IMR-90 (cell line): Measurements from ENCODE around the gene PTPRK.

Experiments
- BHLHE40 ChIP-seq: fragments of 150-350 bp; IDR thresholded peaks from 2 replicates; pipeline ENCODE4 v1.6.1; 2016; ENCODE audit warnings: mild to moderate bottlenecking, low read depth, low read length
- CEBPB ChIP-seq: IDR thresholded peaks from 2 replicates; pipeline ENCODE4 v1.6.1; 2012; ENCODE audit warnings: low read depth, low read length, improper control_type of control experiment
- CHD1 ChIP-seq: IDR thresholded peaks from 2 replicates; pipeline ENCODE4 v1.6.1; 2012; ENCODE audit warnings: low read depth, low read length, improper control_type of control experiment
- CTCF ChIP-seq: conservative IDR thresholded peaks from 2 replicates; pipeline ENCODE4 v1.5.1; 2012; ENCODE audit warnings: mild to moderate bottlenecking, low read depth, low read length, improper control_type of control experiment
- ELK1 ChIP-seq: fragments of 150-350 bp; IDR thresholded peaks from 2 replicates; pipeline ENCODE4 v1.6.1; 2016; ENCODE audit warnings: low read depth, mild to moderate bottlenecking, low read length, moderate library complexity, borderline replicate concordance
- FOS ChIP-seq: fragments of 150-350 bp; IDR thresholded peaks from 2 replicates; pipeline ENCODE4 v1.6.1; 2016; ENCODE audit warnings: low read depth, low read length
- MAFK ChIP-seq: IDR thresholded peaks from 2 replicates; pipeline ENCODE4 v1.6.1; 2012; ENCODE audit warnings: low read depth, low read length, improper control_type of control experiment
- MXI1 ChIP-seq: IDR thresholded peaks from 2 replicates; pipeline ENCODE4 v1.6.1; 2012; ENCODE audit warnings: low read depth, mild to moderate bottlenecking, low read length, moderate library complexity, borderline replicate concordance
- NFE2L2 ChIP-seq: fragments of 150-350 bp; IDR thresholded peaks from 2 replicates; pipeline ENCODE4 v1.6.1; 2016; ENCODE audit warnings: low read depth, mild to moderate bottlenecking, low read length
- POLR2A ChIP-seq: IDR thresholded peaks from 2 replicates; pipeline ENCODE4 v1.6.1; 2012; ENCODE audit warnings: mild to moderate bottlenecking, low read depth, low read length
- RFX5 ChIP-seq: IDR thresholded peaks from 2 replicates; pipeline ENCODE4 v1.8.0; 2012; ENCODE audit warnings: low read depth, mild to moderate bottlenecking, low read length, moderate library complexity
- SMC3 ChIP-seq: fragments of 150-350 bp; IDR thresholded peaks from 2 replicates; pipeline ENCODE4 v1.6.1; 2016; ENCODE audit warnings: low read depth, mild to moderate bottlenecking, antibody characterized with exemption, low read length, moderate library complexity
- USF2 ChIP-seq: fragments of 150-350 bp; IDR thresholded peaks from 2 replicates; pipeline ENCODE4 v1.6.1; 2017; ENCODE audit warnings: mild to moderate bottlenecking, antibody characterized with exemption, low read length, low read depth

GRCh38 chr6:128073389-128073788, 447.0 kb downstream of the PTPRK start:
- no peak for TF ChIP-seq CTCF
- TF ChIP-seq POLR2A: no peak
- no peak for TF ChIP-seq RFX5
- no peak for TF ChIP-seq SMC3
- no peak for TF ChIP-seq USF2
- no peak for TF ChIP-seq MXI1
- no peak for TF ChIP-seq CEBPB
- no peak for TF ChIP-seq NFE2L2
- no peak for TF ChIP-seq ELK1
- no peak for TF ChIP-seq FOS
- TF ChIP-seq CHD1: no peak
- no peak for TF ChIP-seq MAFK
- TF ChIP-seq BHLHE40: no peak
